Measurements from ENCODE around the gene DNAAF2.
A peak's percentile ranks its signal among the peaks of the same experiment; 100 is the strongest.
"Not testable (repeated sequence)": the region's sequence is repeated elsewhere in the genome, so short reads cannot be mapped to it uniquely, and the experiment has no call there.

The DNAAF2 gene

GRCh38 chr14:49637534-49638078 lies 2.6 kb upstream of the DNAAF2 start:
- no peaks in the 10 kb centered on the region for H3K9me3 ChIP-seq
- DNase-seq (ENCODE audit: low spot score in 2 of 2) = no peak
- in situ Hi-C loops (cut with MboI; ENCODE audit: low sequenced_read_pairs) = loop anchor here (5.0 to 10.0 kb wide), 2 partner anchors 130 to 467 kb away; partner anchors contain the start of gene KLHDC2
- H3K4me1 ChIP-seq = peaks cover 18% of the 10 kb centered on the region
- no peak overlapping the region for H3K4me3 ChIP-seq
- H3K27me3 ChIP-seq (ENCODE audit: low read depth) = no peaks in the 10 kb centered on the region
- H3K36me3 ChIP-seq (replicated peaks) = peaks cover 22% of the 10 kb centered on the region

- H3K4me1 ChIP-seq = peaks cover 18% of the 10 kb centered on the region
- DNase-seq (ENCODE audit: low spot score in 2 of 2) = no peak
- no peaks in the 10 kb centered on the region for H3K27me3 ChIP-seq (ENCODE audit: low read depth)
- no peaks in the 10 kb centered on the region for H3K9me3 ChIP-seq
- peaks cover 18% of the 10 kb centered on the region for H3K36me3 ChIP-seq (replicated peaks)
- in situ Hi-C loops (cut with MboI; ENCODE audit: low sequenced_read_pairs) = loop anchor here (5.0 to 10.0 kb wide), 2 partner anchors 130 to 468 kb away; partner anchors contain the start of gene KLHDC2
- no peak overlapping the region for H3K4me3 ChIP-seq
Observed at GRCh38 chr14:49636866-49637265, 1.8 kb upstream of the DNAAF2 start.

DNA sequence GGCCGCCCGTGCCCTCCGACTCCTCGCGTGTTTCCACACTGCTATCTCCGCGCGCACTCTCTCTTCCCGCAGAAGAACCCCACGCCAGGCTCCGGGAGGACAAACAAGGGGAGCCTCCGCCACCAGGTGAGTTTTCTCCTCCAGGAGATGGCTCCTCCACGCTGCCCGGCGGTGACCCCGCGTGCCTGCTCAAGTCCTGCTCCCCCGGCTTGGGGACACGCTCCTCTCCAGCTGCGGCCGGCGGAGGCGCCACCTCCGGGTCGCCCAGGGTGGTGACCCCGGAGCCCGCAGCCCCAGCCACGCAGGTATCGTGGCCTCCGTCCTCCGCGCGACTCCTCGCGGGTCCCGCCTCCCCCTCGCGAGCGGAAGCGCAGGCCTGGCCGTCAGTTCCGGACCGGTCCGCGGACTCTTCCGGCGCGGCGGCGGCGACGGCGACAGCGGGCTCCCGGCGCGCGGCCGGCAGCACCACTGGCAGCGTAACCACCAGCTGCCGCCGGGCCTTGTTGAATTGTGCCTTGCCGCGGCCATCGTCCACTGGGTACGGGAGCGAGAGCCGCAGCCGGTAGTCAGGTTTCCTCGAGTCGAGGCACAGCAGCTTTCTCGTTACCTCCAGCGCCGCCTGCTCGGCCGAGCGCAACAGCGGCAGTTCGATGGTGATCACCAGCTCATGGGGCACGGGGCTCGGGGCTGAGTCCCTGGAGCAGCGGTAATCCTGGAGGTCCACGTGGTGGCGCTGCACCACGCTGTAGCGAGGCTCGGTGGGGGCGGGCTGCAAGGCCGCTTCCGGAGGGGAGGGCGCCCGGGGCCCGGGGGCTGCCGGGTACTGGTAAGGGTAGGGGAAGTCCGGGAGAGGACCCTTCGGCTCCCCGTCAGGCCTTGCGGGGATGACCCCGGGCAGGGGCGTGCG lies 1.2 kb downstream of the DNAAF2 start:
- Histone ChIP-seq H3K4me3 (peak overlapping the region; percentile 88), H3K36me3 (replicated peaks) (peaks cover 26% of the 10 kb centered on the region), H3K27me3 (ENCODE audit: low read depth) (no peaks in the 10 kb centered on the region), H3K4me1 (peaks cover 23% of the 10 kb centered on the region), H3K9me3 (no peaks in the 10 kb centered on the region)
- DNase-seq (ENCODE audit: low spot score in 2 of 2) = peak; percentile 91 to 95
- in situ Hi-C loops (cut with MboI; ENCODE audit: low sequenced_read_pairs) = loop anchor here (10.0 kb wide), 1 partner anchor 471 kb away; no protein-coding TSS in a partner anchor

- in situ Hi-C loops (cut with MboI; ENCODE audit: low sequenced_read_pairs) = no loop called here
- H3K36me3 ChIP-seq (replicated peaks) = peaks cover 15% of the 10 kb centered on the region
Observed at GRCh38 chr14:49623941-49624839, 10.9 kb downstream of the DNAAF2 start.

DNA sequence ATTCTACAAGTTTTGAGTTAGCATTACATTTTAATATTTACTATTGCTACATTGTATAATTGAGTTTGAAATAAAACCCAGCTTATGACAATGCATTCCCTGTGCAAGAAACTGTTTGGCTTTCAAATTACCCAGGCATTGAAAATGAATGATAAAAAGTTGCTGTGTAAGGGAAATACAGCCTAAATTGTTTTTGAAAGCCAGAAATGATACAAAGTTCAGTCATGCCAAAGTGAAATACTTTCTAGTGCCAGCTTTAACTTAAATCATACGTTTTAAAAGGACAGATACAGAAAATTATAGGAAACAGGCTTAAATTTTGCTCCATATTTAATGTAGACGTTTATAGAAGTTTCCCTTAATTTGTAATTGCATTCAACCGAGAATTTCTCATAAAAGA lies 11.7 kb downstream of the DNAAF2 start:
- no peaks in the 10 kb centered on the region for H3K27me3 ChIP-seq (ENCODE audit: low read depth)
- in situ Hi-C loops (cut with MboI; ENCODE audit: low sequenced_read_pairs) = no loop called here
- H3K9me3 ChIP-seq = no peaks in the 10 kb centered on the region
- peak overlapping the region; percentile 83 for H3K4me3 ChIP-seq
- peaks cover 23% of the 10 kb centered on the region for H3K36me3 ChIP-seq (replicated peaks)
- no peak for DNase-seq (ENCODE audit: low spot score in 2 of 2)
- peaks cover 16% of the 10 kb centered on the region for H3K4me1 ChIP-seq

More at GRCh38 chr14:49623941-49624839, 10.9 kb downstream of the DNAAF2 start:
- no peak for DNase-seq (ENCODE audit: low spot score in 2 of 2)
- peak overlapping the region; percentile 83 for H3K4me3 ChIP-seq
- no peaks in the 10 kb centered on the region for H3K9me3 ChIP-seq
- H3K27me3 ChIP-seq (ENCODE audit: low read depth) = no peaks in the 10 kb centered on the region
- H3K4me1 ChIP-seq = peaks cover 15% of the 10 kb centered on the region

- no peaks in the 10 kb centered on the region for H3K9me3 ChIP-seq
- no peak for DNase-seq (ENCODE audit: low spot score in 2 of 2)
- H3K36me3 ChIP-seq (replicated peaks) = peaks cover 31% of the 10 kb centered on the region
- in situ Hi-C loops (cut with MboI; ENCODE audit: low sequenced_read_pairs) = no loop called here
- H3K27me3 ChIP-seq (ENCODE audit: low read depth) = no peaks in the 10 kb centered on the region
- H3K4me3 ChIP-seq = peak overlapping the region; percentile 83
- H3K4me1 ChIP-seq = peaks cover 20% of the 10 kb centered on the region
Observed at GRCh38 chr14:49622022-49622607, 12.9 kb downstream of the DNAAF2 start.

DNA sequence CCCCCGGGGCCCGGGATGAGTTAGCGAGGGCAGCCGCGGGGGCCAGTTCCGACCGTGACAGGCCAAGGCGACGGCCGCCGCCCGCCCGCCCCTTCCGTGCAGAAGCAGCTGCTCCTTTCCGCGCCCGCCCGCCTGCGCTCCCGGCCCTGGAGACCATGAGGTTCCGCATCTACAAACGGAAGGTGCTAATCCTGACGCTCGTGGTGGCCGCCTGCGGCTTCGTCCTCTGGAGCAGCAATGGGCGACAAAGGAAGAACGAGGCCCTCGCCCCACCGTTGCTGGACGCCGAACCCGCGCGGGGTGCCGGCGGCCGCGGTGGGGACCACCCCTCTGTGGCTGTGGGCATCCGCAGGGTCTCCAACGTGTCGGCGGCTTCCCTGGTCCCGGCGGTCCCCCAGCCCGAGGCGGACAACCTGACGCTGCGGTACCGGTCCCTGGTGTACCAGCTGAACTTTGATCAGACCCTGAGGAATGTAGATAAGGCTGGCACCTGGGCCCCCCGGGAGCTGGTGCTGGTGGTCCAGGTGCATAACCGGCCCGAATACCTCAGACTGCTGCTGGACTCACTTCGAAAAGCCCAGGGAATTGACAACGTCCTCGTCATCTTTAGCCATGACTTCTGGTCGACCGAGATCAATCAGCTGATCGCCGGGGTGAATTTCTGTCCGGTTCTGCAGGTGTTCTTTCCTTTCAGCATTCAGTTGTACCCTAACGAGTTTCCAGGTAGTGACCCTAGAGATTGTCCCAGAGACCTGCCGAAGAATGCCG lies 13.7 kb downstream of the DNAAF2 start:
- H3K27me3 ChIP-seq (ENCODE audit: low read depth) = no peaks in the 10 kb centered on the region
- peak overlapping the region; percentile 83 for H3K4me3 ChIP-seq
- in situ Hi-C loops (cut with MboI; ENCODE audit: low sequenced_read_pairs) = no loop called here
- H3K9me3 ChIP-seq = no peaks in the 10 kb centered on the region
- peak; percentile 39 to 84 for DNase-seq (ENCODE audit: low spot score in 2 of 2)
- H3K36me3 ChIP-seq (replicated peaks) = peaks cover 35% of the 10 kb centered on the region
- peaks cover 20% of the 10 kb centered on the region for H3K4me1 ChIP-seq

DNA sequence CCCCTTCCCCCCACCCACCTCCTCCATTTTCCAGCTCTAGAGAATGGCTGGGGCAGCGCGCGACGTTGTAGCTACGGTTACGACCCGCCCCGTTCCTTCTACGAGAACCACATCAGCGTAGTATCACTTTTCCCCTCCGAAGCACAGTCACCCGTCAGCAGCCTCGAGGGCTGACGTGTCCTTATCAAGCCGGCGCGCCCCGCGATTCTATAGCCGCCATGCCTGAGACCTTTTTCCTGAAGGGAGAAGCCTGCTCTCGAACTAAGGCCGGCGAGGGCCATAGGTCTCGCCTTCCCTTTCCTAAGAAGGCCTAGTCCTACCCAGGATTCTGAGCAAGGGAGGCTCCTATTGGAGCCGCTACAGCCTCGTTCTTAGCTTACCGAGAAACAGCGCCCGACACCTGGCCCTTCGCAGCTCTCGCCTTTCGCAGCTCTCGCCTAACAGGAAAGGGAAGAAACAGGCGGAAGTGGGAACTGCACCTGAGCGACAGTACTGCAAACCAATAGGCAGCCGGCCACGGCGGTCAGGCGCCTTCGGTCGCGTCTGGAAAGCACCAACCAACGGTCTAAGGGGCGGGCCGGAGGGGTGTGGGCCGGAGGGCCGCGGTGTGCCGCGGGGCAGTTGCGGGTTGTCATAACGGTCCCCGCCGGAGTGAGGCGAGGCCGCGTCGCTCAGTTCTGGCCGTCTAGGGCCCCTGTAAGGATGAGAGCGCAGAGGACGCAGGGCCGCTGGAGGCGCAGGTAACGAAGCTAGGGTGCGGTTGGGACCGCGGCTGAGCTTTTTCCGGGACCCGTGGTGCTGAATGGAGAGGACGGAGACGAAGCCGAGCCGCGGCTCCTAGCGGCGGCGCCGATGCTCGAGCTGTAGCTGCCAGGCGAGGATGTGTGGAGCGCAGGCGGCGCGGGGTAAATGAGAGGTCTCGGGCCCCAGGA lies 14.6 kb downstream of the DNAAF2 start, which contains the start of the genes MGAT2 and RPL36AL:
TSS of gene MGAT2 (plus strand) at position 618 of the 932 bp plus-strand sequence. CDS start 470 bp downstream, outside the sequence.
TSS of gene RPL36AL (minus strand) at position 445 of the 932 bp plus-strand sequence. CDS start 1,522 bp downstream, outside the sequence.
- peak within 1 kb of the TSS; percentile 83 for H3K4me3 ChIP-seq
- in situ Hi-C loops (cut with MboI; ENCODE audit: low sequenced_read_pairs) = no loop called here
- H3K9me3 ChIP-seq = no peaks in the 10 kb centered on the region
- DNase-seq (ENCODE audit: low spot score in 2 of 2) = peak; percentile 96 to 99
- peaks cover 27% of the 10 kb centered on the region for H3K36me3 ChIP-seq (replicated peaks)
- no peaks in the 10 kb centered on the region for H3K27me3 ChIP-seq (ENCODE audit: low read depth)
- peaks cover 19% of the 10 kb centered on the region for H3K4me1 ChIP-seq

DNA sequence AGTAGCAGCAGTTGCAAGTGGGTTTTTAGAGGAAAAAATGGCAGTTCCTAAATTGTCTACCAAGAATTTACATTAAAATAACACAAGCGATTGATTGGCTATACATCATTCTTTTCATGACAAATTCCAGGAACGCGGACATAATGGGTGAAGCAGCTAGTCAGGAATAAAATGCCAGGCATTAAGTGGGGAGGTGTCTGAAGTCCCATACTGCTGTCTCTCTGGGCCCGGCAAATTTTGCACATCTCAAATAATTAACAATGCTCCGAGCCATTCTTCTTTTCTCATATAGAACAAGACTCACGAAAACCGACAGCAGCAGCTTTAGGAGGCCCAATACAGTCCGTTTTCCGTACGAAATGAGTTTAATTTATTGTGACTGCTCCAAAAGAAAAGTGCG lies 15.3 kb downstream of the DNAAF2 start:
- H3K27me3 ChIP-seq (ENCODE audit: low read depth) = no peaks in the 10 kb centered on the region
- no peaks in the 10 kb centered on the region for H3K9me3 ChIP-seq
- H3K4me3 ChIP-seq = peak overlapping the region; percentile 83
- in situ Hi-C loops (cut with MboI; ENCODE audit: low sequenced_read_pairs) = no loop called here
- peak in 1 of 2 experiments; percentile 32 for DNase-seq (ENCODE audit: low spot score in 2 of 2)
- peaks cover 26% of the 10 kb centered on the region for H3K36me3 ChIP-seq (replicated peaks)
- H3K4me1 ChIP-seq = peaks cover 12% of the 10 kb centered on the region

DNA sequence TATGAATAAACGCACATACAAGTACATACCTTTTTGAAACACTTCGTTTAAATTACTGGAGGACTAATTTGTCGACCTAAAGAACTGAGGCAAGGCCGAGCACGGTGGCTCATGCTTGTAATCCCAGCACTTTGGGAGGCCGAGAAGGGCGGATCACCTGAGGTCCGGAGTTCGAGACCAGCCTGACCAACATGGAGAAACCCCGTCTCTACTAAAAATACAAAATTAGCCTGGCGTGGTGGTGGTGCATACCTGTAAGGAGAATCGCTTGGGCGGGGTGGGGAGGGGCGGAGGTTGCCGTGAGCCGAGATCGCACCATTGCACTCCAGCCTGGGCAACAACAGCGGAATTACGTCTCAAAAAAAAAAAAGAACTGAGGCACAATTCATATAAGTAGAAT lies 15.8 kb downstream of the DNAAF2 start:
- in situ Hi-C loops (cut with MboI; ENCODE audit: low sequenced_read_pairs); H3K27me3 ChIP-seq (ENCODE audit: low read depth); DNase-seq (ENCODE audit: low spot score in 2 of 2); H3K9me3 ChIP-seq: not testable (repeated sequence)
- Histone ChIP-seq H3K36me3 (replicated peaks) (peaks cover 31% of the 10 kb centered on the region), H3K4me1 (peaks cover 12% of the 10 kb centered on the region), H3K4me3 (peak overlapping the region; percentile 83)

DNA sequence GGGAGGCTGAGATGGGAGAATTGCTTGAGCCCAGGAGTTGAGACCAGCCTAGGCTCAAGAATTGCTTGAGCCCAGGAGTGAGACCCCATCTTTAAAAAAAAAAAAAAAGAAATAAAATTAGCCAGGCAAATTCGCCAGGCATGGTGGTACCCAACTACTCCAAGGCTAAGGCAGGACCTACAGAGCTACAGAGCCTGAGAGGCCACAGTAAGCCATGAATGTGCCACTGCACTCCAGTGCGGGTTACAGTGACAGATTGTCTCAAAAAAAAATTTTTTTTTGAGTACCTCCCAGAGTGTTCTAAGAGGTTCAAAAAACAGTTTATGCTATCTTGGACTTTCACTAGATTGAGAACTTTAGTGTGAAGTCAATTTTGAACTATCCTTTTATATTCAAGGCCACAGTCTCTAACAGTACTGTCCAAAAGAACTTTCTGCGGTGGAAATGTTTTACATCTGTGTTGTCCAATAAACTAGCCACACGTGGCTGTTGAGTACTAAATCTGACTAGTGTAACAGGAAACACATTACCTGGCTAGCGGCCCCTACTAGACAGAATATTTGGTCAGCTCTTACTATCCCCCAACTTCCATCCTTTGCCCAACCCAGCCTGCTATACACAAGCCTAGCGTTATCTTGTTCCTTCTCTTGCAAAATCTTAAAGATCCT lies 17.1 kb downstream of the DNAAF2 start:
- no peak overlapping the region for H3K4me3 ChIP-seq
- in situ Hi-C loops (cut with MboI; ENCODE audit: low sequenced_read_pairs) = no loop called here
- no peaks in the 10 kb centered on the region for H3K27me3 ChIP-seq (ENCODE audit: low read depth)
- DNase-seq (ENCODE audit: low spot score in 2 of 2) = no peak
- peaks cover 32% of the 10 kb centered on the region for H3K36me3 ChIP-seq (replicated peaks)
- no peaks in the 10 kb centered on the region for H3K9me3 ChIP-seq
- H3K4me1 ChIP-seq = peaks cover 9% of the 10 kb centered on the region
